OCI-LY7 (cell line): ENCODE data around the gene INPP5A. TPM values are rescaled to one million over a fixed set of nuclear protein-coding genes. Genes with fewer than 3 reads are reported as not detected.

ENCODE experiments used
- BruUV-seq: library from RNA; stranded (reverse); fragments of 400-500 nt; replicated peaks from 2 replicates; lab custom pipeline; 2021; lab: Mats Ljungman, UMichigan
- CTCF ChIA-PET: fragments of 300-600 bp; sonication (Branson Sonifier 250); formaldehyde crosslinking; loops from one replicate; lab custom pipeline; 2022; ENCODE audit warnings: antibody characterized with exemption; ENCODE audit not compliant: unreplicated experiment; lab: Charles Lee
- POLR2A ChIA-PET: fragments of 300-600 bp; sonication (Branson Sonifier 250); formaldehyde crosslinking; loops from one replicate; lab custom pipeline; 2022; ENCODE audit warnings: antibody characterized with exemption; lab: Charles Lee
- DNase-seq: peaks from one replicate; pipeline ENCODE4 v3.0.0-alpha.2; 2015; ENCODE audit warnings: low spot score
- H2AFZ ChIP-seq: fragments of 200-600 bp; sonication (generic), shearing (Covaris generic); 2 replicates; pipeline ENCODE4 v1.6.1; 2014; ENCODE audit warnings: mild to moderate bottlenecking, antibody characterized with exemption, low read length, moderate library complexity
- H3K27ac ChIP-seq: fragments of 200-600 bp; sonication (generic); 2 replicates; pipeline ENCODE4 v1.5.1; 2014; ENCODE audit warnings: mixed run types, low read depth, mild to moderate bottlenecking, moderate library complexity, low read length, inconsistent platforms; ENCODE audit not compliant: poor library complexity, severe bottlenecking
- H3K36me3 ChIP-seq: fragments of 200-600 bp; sonication (generic); 2 replicates; pipeline ENCODE4 v1.6.1; 2014; ENCODE audit warnings: mild to moderate bottlenecking, antibody characterized with exemption, low read length, moderate library complexity, mixed read lengths; ENCODE audit not compliant: insufficient read depth
- H3K4me1 ChIP-seq: fragments of 200-600 bp; sonication (generic); 2 replicates; pipeline ENCODE4 v1.5.1; 2014; ENCODE audit warnings: mild to moderate bottlenecking, low read length; ENCODE audit not compliant: insufficient read depth, poor library complexity, severe bottlenecking
- H3K4me2 ChIP-seq: fragments of 200-600 bp; sonication (generic); 2 replicates; pipeline ENCODE4 v1.6.1; 2014; ENCODE audit warnings: mild to moderate bottlenecking, low read length
- H3K4me3 ChIP-seq: fragments of 200-600 bp; sonication (generic); 2 replicates; pipeline ENCODE4 v1.5.1; 2014; ENCODE audit warnings: mild to moderate bottlenecking, low read depth, low read length; ENCODE audit not compliant: poor library complexity, severe bottlenecking
- H3K79me2 ChIP-seq: fragments of 200-600 bp; sonication (generic); 2 replicates; pipeline ENCODE4 v1.6.1; 2016; ENCODE audit warnings: low read depth, mild to moderate bottlenecking, low read length, moderate library complexity, mixed read lengths; ENCODE audit not compliant: insufficient read depth
- H3K9me2 ChIP-seq: fragments of 200-600 bp; sonication (generic); 2 replicates; pipeline ENCODE4 v1.6.1; 2016; ENCODE audit warnings: mild to moderate bottlenecking, low read length, mixed read lengths; ENCODE audit not compliant: insufficient read depth
- H3K9me3 ChIP-seq: fragments of 200-600 bp; sonication (generic); 2 replicates; pipeline ENCODE4 v1.6.1; 2014; ENCODE audit warnings: mild to moderate bottlenecking, mixed run types, low read length, mixed read lengths
- H4K20me1 ChIP-seq: fragments of 200-600 bp; sonication (generic); 2 replicates; pipeline ENCODE4 v1.6.1; 2014; ENCODE audit warnings: mild to moderate bottlenecking, antibody characterized with exemption, low read length, moderate library complexity, mixed read lengths; ENCODE audit not compliant: insufficient read depth
- EZH2phosphoT487 ChIP-seq: fragments of 200-600 bp; sonication (generic); IDR thresholded peaks from 2 replicates; pipeline ENCODE4 v1.6.1; 2018; ENCODE audit warnings: low read depth, borderline replicate concordance, mild to moderate bottlenecking, mixed run types, antibody characterized with exemption, low read length, moderate library complexity, mixed read lengths
- intact Hi-C: fragments of 100-400 bp; cut with micrococcal nuclease; formaldehyde crosslinking; loops from one replicate; pipeline ENCODE4 v1.10.0; 2022; ENCODE audit not compliant: unreplicated experiment
- total RNA-seq, 2 experiments: library from RNA; depleted of rRNA in 1 of 2; stranded (reverse); fragments of >200 nt in 1 of 2; shearing (Covaris generic) in 1 of 2; gene quantifications; 2 replicates each; pipeline ENCODE4 v1.2.3, GENCODE V29; 2014 to 2022
- TF ChIP-seq, protein P1 (sequence below): fragments of 200-600 bp; sonication (generic); conservative IDR thresholded peaks from 2 replicates; pipeline ENCODE4 v1.5.1; 2014; ENCODE audit warnings: mild to moderate bottlenecking, antibody characterized with exemption, low read length, moderate library complexity, mixed read lengths

INPP5A gene
- total RNA-seq, 2 experiments from 2014 or later, result 14.5 to 18.4 TPM

DNA sequence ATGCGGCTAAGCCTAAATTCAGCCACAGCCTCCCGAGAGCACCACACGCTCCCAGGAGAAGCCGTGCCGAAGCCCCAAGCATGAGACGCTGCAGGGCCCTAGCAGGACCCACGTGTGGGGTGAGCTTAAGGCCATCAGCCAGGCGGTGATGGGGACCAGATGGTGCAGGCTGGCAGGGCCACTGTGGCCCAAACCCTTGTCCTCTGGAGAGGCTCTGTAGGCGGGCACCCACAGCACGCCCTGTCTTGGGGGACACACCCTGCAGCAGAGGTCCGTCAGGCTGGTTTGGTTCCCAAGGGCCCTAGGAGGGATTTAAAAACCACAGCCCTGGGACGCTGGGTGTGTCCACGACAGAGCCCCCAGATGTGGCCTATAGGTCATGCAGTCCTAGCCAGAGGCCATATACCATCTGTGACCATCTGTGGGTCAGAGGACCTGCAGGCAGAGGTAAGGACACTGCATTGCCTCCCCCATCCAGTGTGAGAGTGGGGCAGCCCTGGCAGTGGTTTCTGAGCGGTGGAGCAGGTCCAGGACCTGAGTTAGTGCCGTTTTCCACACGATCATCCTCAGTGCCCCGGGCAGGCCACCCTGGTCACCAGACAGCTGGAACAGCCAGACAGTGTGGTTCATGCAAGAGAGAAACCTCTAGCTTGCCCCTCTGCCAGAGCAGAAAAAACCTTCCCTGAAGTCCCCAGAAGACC lies 39.6 kb upstream of the INPP5A start:
- no TSS peak for BruUV-seq
- H3K36me3 ChIP-seq, result no peaks in the 10 kb centered on the region
- no peak for DNase-seq
- H3K4me3 ChIP-seq, result no peak overlapping the region
- no peaks in the 10 kb centered on the region for H3K79me2 ChIP-seq
- no peaks in the 10 kb centered on the region for H3K4me1 ChIP-seq
- no peak overlapping the region for H3K27ac ChIP-seq
- no peaks in the 10 kb centered on the region for H3K9me3 ChIP-seq
- no peak for TF ChIP-seq EZH2phosphoT487
- TF ChIP-seq, protein P1, sequence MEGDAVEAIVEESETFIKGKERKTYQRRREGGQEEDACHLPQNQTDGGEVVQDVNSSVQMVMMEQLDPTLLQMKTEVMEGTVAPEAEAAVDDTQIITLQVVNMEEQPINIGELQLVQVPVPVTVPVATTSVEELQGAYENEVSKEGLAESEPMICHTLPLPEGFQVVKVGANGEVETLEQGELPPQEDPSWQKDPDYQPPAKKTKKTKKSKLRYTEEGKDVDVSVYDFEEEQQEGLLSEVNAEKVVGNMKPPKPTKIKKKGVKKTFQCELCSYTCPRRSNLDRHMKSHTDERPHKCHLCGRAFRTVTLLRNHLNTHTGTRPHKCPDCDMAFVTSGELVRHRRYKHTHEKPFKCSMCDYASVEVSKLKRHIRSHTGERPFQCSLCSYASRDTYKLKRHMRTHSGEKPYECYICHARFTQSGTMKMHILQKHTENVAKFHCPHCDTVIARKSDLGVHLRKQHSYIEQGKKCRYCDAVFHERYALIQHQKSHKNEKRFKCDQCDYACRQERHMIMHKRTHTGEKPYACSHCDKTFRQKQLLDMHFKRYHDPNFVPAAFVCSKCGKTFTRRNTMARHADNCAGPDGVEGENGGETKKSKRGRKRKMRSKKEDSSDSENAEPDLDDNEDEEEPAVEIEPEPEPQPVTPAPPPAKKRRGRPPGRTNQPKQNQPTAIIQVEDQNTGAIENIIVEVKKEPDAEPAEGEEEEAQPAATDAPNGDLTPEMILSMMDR, result no peak
- intact Hi-C loops, result loop anchor here (10.0 kb wide), 1 partner anchor 967 kb away; no protein-coding TSS in a partner anchor
- H4K20me1 ChIP-seq, result no peaks in the 10 kb centered on the region
- no peak overlapping the region for H3K4me2 ChIP-seq
- H3K9me2 ChIP-seq, result no peaks in the 10 kb centered on the region
- ChIA-PET CTCF (no interaction called here), POLR2A (no interaction called here)
- H2AFZ ChIP-seq, result no peak overlapping the region

DNA sequence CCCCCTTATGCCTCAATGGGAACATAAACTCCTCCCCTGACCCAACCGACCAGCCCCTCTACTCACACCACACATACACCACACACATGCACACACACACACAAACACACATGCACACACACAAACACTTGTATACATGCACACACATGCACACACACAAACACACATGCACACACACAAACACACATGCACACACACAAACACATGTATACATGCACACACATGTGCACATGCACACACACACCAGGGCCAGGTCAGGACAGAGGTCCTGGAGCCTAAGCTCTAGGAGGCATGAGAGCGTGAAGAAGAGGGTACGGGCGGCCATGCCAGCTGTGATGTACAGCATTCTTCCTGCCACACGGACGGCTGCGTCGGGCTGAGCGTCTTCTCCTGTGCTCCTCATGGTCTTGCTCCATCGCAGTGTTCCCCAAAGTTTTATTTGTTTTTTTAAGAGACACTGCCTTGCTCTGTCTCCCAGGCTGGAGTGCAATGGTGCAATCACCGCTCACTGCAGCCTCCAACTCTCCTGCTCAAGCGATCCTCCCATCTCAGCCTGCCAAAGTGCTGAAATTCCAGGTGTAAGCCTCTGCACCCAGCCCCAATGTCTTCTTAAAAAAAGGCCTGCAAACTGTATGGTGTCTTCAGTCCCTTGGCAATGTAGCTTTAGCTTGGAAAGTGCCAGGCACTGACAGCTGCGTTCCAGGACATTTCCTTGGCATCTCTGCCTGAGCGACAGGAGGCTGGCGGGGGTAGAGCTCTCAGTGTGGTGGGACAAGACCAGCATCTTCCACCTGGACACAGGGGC lies 38.8 kb upstream of the INPP5A start:
- H3K4me2 ChIP-seq, result no peak overlapping the region
- no peaks in the 10 kb centered on the region for H3K9me3 ChIP-seq
- no peak for DNase-seq
- ChIA-PET POLR2A (no interaction called here), CTCF (no interaction called here)
- intact Hi-C loops, result loop anchor here (10.0 kb wide), 1 partner anchor 966 kb away; no protein-coding TSS in a partner anchor
- H3K9me2 ChIP-seq, result no peaks in the 10 kb centered on the region
- H3K27ac ChIP-seq, result no peak overlapping the region
- H2AFZ ChIP-seq, result no peak overlapping the region
- TF ChIP-seq, protein P1, result no peak
- TF ChIP-seq EZH2phosphoT487, result no peak
- no peak overlapping the region for H3K4me3 ChIP-seq
- no TSS peak for BruUV-seq
- no peaks in the 10 kb centered on the region for H3K79me2 ChIP-seq
- no peaks in the 10 kb centered on the region for H3K4me1 ChIP-seq
- H3K36me3 ChIP-seq, result no peaks in the 10 kb centered on the region
- no peaks in the 10 kb centered on the region for H4K20me1 ChIP-seq

DNA sequence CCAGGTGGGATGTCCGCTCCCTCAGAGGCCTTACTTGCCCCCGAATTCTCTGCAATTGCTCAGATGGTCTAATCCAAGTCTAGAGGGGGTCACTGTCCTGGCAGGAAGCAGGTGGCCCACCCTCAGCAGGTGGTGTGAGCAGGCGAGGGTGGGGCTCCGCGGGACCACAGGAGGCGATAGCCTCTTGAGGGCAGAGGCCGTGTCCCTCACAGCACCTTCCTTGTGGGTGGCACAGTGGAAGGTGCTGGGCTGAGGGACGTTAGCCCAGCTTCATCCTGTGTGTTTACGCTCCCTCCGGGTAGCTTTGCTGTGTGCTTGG lies 38.3 kb upstream of the INPP5A start:
- BruUV-seq, result no TSS peak
- H4K20me1 ChIP-seq, result no peaks in the 10 kb centered on the region
- H3K4me1 ChIP-seq, result no peaks in the 10 kb centered on the region
- no peaks in the 10 kb centered on the region for H3K36me3 ChIP-seq
- no peak for DNase-seq
- H3K4me3 ChIP-seq, result no peak overlapping the region
- intact Hi-C loops, result loop anchor here (10.0 kb wide), 1 partner anchor 965 kb away; no protein-coding TSS in a partner anchor
- no peaks in the 10 kb centered on the region for H3K9me2 ChIP-seq
- no peak overlapping the region for H2AFZ ChIP-seq
- no peak overlapping the region for H3K4me2 ChIP-seq
- POLR2A ChIA-PET, result no interaction called here
- no peaks in the 10 kb centered on the region for H3K79me2 ChIP-seq
- CTCF ChIA-PET, result no interaction called here
- H3K9me3 ChIP-seq, result no peaks in the 10 kb centered on the region
- no peak overlapping the region for H3K27ac ChIP-seq
- TF ChIP-seq, protein P1, result no peak
- no peak for TF ChIP-seq EZH2phosphoT487
